ENCODE data around the gene RIMS1. TPM values are rescaled to one million over a fixed set of nuclear protein-coding genes. Genes with fewer than 3 reads are reported as not detected.

Gene RIMS1
- total RNA-seq, 3 donors from 2014 or later (not counting 1 experiment from before 2014, with no cell fraction given), result not detected

GRCh38 chr6:72084992-72085569, 198.7 kb downstream of the RIMS1 start:
- H3K27ac ChIP-seq (ENCODE audit: low read length), result no peak overlapping the region
- no peak for DNase-seq
- no peaks in the 10 kb centered on the region for H3K4me1 Mint-ChIP-seq
- no peaks in the 10 kb centered on the region for H3K27me3 Mint-ChIP-seq (ENCODE audit: low read depth in 2 of 2)
- WGBS (ENCODE audit: insufficient coverage), result no CpG with 5 or more reads among the region's 1 CpG
- H3K4me1 ChIP-seq (ENCODE audit: control insufficient read depth, insufficient read depth, low read length), result no peaks in the 10 kb centered on the region
- no peak for TF ChIP-seq CTCF (IDR thresholded peaks at IDR 0.05)
- H3K4me3 Mint-ChIP-seq, result no peak overlapping the region
- no peaks in the 10 kb centered on the region for H3K9me3 ChIP-seq (ENCODE audit: control insufficient read depth, insufficient read depth, low read length)
- no peak for ATAC-seq
- no peaks in the 10 kb centered on the region for H3K36me3 Mint-ChIP-seq
- H3K4me3 ChIP-seq (ENCODE audit: low read length), result no peak overlapping the region
- no peaks in the 10 kb centered on the region for H3K27me3 ChIP-seq (ENCODE audit: control insufficient read depth, insufficient read depth, low read length)
- intact Hi-C loops (cut with micrococcal nuclease), result no loop called here
- no peaks in the 10 kb centered on the region for H3K36me3 ChIP-seq (ENCODE audit: control insufficient read depth, insufficient read depth, low read length)
- no peaks in the 10 kb centered on the region for H3K9me3 Mint-ChIP-seq
- no peak overlapping the region for H3K27ac Mint-ChIP-seq

DNA sequence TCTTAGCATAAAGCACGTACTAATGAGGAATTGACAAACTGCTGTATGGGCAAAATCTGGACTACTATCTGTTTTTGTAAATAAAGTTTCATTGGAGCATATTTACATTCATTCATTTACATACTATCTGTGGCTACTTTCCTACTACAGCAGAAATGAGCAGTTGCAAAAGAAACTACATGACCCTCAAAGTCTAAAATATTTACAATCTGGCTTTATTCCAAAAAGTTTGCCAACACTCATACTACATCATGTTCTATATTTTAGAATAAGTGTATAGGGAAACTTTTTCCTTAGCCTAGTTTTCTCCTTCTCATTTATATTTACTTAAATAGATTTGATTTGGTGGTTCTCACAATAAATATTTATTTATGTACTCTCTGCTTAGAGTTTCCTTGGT, 208.2 kb downstream of the RIMS1 start:
- Mint-ChIP-seq H3K4me3 (no peak overlapping the region), H3K27me3 (ENCODE audit: low read depth in 2 of 2) (no peaks in the 10 kb centered on the region), H3K4me1 (no peaks in the 10 kb centered on the region), H3K9me3 (peaks cover 0 to 2% of the 10 kb centered on the region in 2 donors), H3K36me3 (no peaks in the 10 kb centered on the region), H3K27ac (no peak overlapping the region)
- intact Hi-C loops (cut with micrococcal nuclease), result no loop called here
- ATAC-seq (no peak), DNase-seq (no peak)
- WGBS (ENCODE audit: insufficient coverage), result no CpG with 5 or more reads among the region's 1 CpG
- Histone ChIP-seq H3K4me1 (ENCODE audit: control insufficient read depth, insufficient read depth, low read length) (no peaks in the 10 kb centered on the region), H3K9me3 (ENCODE audit: control insufficient read depth, insufficient read depth, low read length) (no peaks in the 10 kb centered on the region), H3K27ac (ENCODE audit: low read length) (no peak overlapping the region), H3K36me3 (ENCODE audit: control insufficient read depth, insufficient read depth, low read length) (no peaks in the 10 kb centered on the region), H3K27me3 (ENCODE audit: control insufficient read depth, insufficient read depth, low read length) (no peaks in the 10 kb centered on the region), H3K4me3 (ENCODE audit: low read length) (no peak overlapping the region)
- no peak for TF ChIP-seq CTCF (IDR thresholded peaks at IDR 0.05)

DNA sequence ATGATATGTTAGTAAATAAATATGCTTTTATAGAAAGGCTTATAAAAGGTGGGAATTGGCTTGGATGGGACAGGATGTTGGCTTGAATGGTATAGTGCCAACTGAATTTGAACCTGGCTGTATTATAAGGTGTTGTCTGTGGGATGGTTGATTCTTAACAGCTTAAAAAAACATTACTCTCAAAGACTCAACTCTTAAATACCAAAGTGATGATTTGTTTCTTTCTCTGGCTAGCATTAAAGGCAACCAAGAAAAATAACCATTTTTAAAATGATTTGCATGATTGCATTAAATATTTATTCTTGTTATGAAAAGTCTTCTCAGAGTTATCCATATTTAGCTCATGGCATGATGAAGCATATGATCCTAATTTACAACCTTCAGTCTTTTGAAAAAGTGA, 216.2 kb downstream of the RIMS1 start:
- no peaks in the 10 kb centered on the region for H3K27me3 ChIP-seq (ENCODE audit: control insufficient read depth, insufficient read depth, low read length)
- no peak for TF ChIP-seq CTCF (IDR thresholded peaks at IDR 0.05)
- no peaks in the 10 kb centered on the region for H3K9me3 ChIP-seq (ENCODE audit: control insufficient read depth, insufficient read depth, low read length)
- Mint-ChIP-seq H3K9me3 (no peaks in the 10 kb centered on the region), H3K27me3 (ENCODE audit: low read depth in 2 of 2) (no peaks in the 10 kb centered on the region), H3K27ac (no peak overlapping the region), H3K36me3 (no peaks in the 10 kb centered on the region), H3K4me1 (no peaks in the 10 kb centered on the region), H3K4me3 (no peak overlapping the region)
- no peak overlapping the region for H3K4me3 ChIP-seq (ENCODE audit: low read length)
- no peaks in the 10 kb centered on the region for H3K4me1 ChIP-seq (ENCODE audit: control insufficient read depth, insufficient read depth, low read length)
- DNase-seq, result no peak
- intact Hi-C loops (cut with micrococcal nuclease), result no loop called here
- no peak for ATAC-seq
- no peak overlapping the region for H3K27ac ChIP-seq (ENCODE audit: low read length)
- H3K36me3 ChIP-seq (ENCODE audit: control insufficient read depth, insufficient read depth, low read length), result no peaks in the 10 kb centered on the region

DNA sequence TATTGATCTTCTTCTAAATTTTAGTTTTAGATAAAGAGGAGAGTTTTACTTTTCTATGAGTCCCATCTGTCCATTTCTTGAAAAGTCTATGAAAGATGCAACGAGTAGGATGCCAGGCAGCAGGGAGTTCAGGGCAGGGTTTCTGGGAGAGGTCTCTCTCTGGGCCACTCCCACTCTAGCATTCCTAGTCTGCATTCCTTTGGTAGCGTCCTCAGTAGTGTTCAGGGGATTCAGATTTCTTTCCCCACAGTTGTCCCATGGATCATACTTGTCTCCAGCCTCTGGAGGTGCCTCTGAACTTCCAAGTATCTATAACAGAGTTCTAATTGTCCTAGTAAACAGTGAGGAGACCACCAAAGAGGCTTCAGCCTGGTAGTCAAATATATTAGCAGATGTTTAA, 225.3 kb downstream of the RIMS1 start:
- Mint-ChIP-seq H3K9me3 (peaks cover 4 to 6% of the 10 kb centered on the region in 2 donors), H3K27ac (no peak overlapping the region), H3K4me1 (no peaks in the 10 kb centered on the region), H3K4me3 (no peak overlapping the region), H3K36me3 (no peaks in the 10 kb centered on the region), H3K27me3 (ENCODE audit: low read depth in 2 of 2) (no peaks in the 10 kb centered on the region)
- Histone ChIP-seq H3K9me3 (ENCODE audit: control insufficient read depth, insufficient read depth, low read length) (no peaks in the 10 kb centered on the region), H3K36me3 (ENCODE audit: control insufficient read depth, insufficient read depth, low read length) (no peaks in the 10 kb centered on the region), H3K4me3 (ENCODE audit: low read length) (no peak overlapping the region), H3K4me1 (ENCODE audit: control insufficient read depth, insufficient read depth, low read length) (no peaks in the 10 kb centered on the region), H3K27ac (ENCODE audit: low read length) (no peak overlapping the region), H3K27me3 (ENCODE audit: control insufficient read depth, insufficient read depth, low read length) (no peaks in the 10 kb centered on the region)
- ATAC-seq, result no peak
- WGBS (ENCODE audit: insufficient coverage), result 47% methylated on average over 2 of the region's 2 CpGs
- no peak for TF ChIP-seq CTCF (IDR thresholded peaks at IDR 0.05)
- intact Hi-C loops (cut with micrococcal nuclease), result no loop called here
- DNase-seq, result no peak
